Measurements from ENCODE around the gene NKIRAS2.

DNA sequence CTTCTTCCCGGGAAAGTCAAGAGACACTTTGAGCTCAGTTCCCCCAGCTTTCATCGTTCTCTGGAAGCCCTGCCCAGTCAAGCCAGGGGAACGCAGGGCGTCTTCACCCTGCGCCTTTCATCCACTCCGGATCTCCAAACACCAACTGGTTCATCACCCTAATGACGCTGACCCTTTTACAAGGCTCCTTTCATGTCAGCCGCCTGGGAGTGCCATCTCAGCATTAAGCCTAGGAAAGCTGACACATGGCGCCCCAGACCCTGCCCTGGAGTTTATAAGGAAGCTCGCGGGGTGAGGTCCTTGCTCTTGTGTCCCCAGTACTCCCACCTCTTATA is 2.1 kb upstream of the NKIRAS2 start:
- TF ChIP-seq SUZ12 (IDR thresholded peaks at IDR 0.05; ENCODE audit: extremely low read depth, insufficient read depth, insufficient read length) (no peak), YY1 (IDR thresholded peaks at IDR 0.05; ENCODE audit: insufficient read depth, insufficient read length) (no peak)

All from NT2/D1 (cell line).